Measurements from ENCODE around the gene DDR2.
A peak's percentile ranks its signal among the peaks of the same experiment; 100 is the strongest.

Gene DDR2

GRCh38 chr1:162635418-162635817 is 3.2 kb downstream of the DDR2 start:
- H3K4me3 ChIP-seq = peak overlapping the region; percentile 87
- H3K9ac ChIP-seq (ENCODE audit: insufficient read length) = peak overlapping the region; percentile 94
- TF ChIP-seq POLR2AphosphoS5 (IDR thresholded peaks at IDR 0.05; ENCODE audit: borderline replicate concordance, low read depth, low read length) (no peak), EZH2 (IDR thresholded peaks at IDR 0.05) (no peak), FOXP2 (optimal IDR thresholded peaks at IDR 0.05; ENCODE audit: control extremely low read depth, extremely low read length, insufficient read depth) (no peak)
- H3K36me3 ChIP-seq (ENCODE audit: insufficient read depth, low read length) = peaks cover 31% of the 10 kb centered on the region
- H3K27ac ChIP-seq = no peak overlapping the region
- no peak for DNase-seq (ENCODE audit: low read depth, low spot score)
- H3K9me3 ChIP-seq (ENCODE audit: low read depth, low read length) = no peaks in the 10 kb centered on the region

- no peak for DNase-seq (ENCODE audit: low read depth, low spot score)
- TF ChIP-seq POLR2AphosphoS5 (IDR thresholded peaks at IDR 0.05; ENCODE audit: borderline replicate concordance, low read depth, low read length) = no peak
- no peak for TF ChIP-seq EZH2 (IDR thresholded peaks at IDR 0.05)
- TF ChIP-seq FOXP2 (optimal IDR thresholded peaks at IDR 0.05; ENCODE audit: control extremely low read depth, extremely low read length, insufficient read depth) = no peak
- H3K36me3 ChIP-seq (ENCODE audit: insufficient read depth, low read length) = peaks cover 64% of the 10 kb centered on the region
- no peak overlapping the region for H3K4me3 ChIP-seq
- H3K9ac ChIP-seq (ENCODE audit: insufficient read length) = no peak overlapping the region
- H3K27ac ChIP-seq = no peak overlapping the region
- H3K9me3 ChIP-seq (ENCODE audit: low read depth, low read length) = no peaks in the 10 kb centered on the region
These were observed 7.5 kb downstream of the DDR2 start for GRCh38 chr1:162639718-162640117.

- no peak for DNase-seq (ENCODE audit: low read depth, low spot score)
- H3K4me3 ChIP-seq = no peak overlapping the region
- H3K9ac ChIP-seq (ENCODE audit: insufficient read length) = no peak overlapping the region
- H3K27ac ChIP-seq = no peak overlapping the region
- peaks cover 68% of the 10 kb centered on the region for H3K36me3 ChIP-seq (ENCODE audit: insufficient read depth, low read length)
- no peak for TF ChIP-seq POLR2AphosphoS5 (IDR thresholded peaks at IDR 0.05; ENCODE audit: borderline replicate concordance, low read depth, low read length)
- TF ChIP-seq EZH2 (IDR thresholded peaks at IDR 0.05) = no peak
- no peak for TF ChIP-seq FOXP2 (optimal IDR thresholded peaks at IDR 0.05; ENCODE audit: control extremely low read depth, extremely low read length, insufficient read depth)
- H3K9me3 ChIP-seq (ENCODE audit: low read depth, low read length) = no peaks in the 10 kb centered on the region
These were observed 8.8 kb downstream of the DDR2 start for GRCh38 chr1:162641114-162641513.

- TF ChIP-seq FOXP2 (optimal IDR thresholded peaks at IDR 0.05; ENCODE audit: control extremely low read depth, extremely low read length, insufficient read depth) = no peak
- TF ChIP-seq POLR2AphosphoS5 (IDR thresholded peaks at IDR 0.05; ENCODE audit: borderline replicate concordance, low read depth, low read length) = no peak
- no peak for TF ChIP-seq EZH2 (IDR thresholded peaks at IDR 0.05)
- no peak overlapping the region for H3K9ac ChIP-seq (ENCODE audit: insufficient read length)
- no peak for DNase-seq (ENCODE audit: low read depth, low spot score)
- H3K27ac ChIP-seq = no peak overlapping the region
- H3K9me3 ChIP-seq (ENCODE audit: low read depth, low read length) = no peaks in the 10 kb centered on the region
- H3K36me3 ChIP-seq (ENCODE audit: insufficient read depth, low read length) = peaks cover 75% of the 10 kb centered on the region
- no peak overlapping the region for H3K4me3 ChIP-seq
These were observed 12.7 kb downstream of the DDR2 start for GRCh38 chr1:162644986-162645314.

- no peak overlapping the region for H3K4me3 ChIP-seq
- H3K36me3 ChIP-seq (ENCODE audit: insufficient read depth, low read length) = peaks cover 70% of the 10 kb centered on the region
- no peak for TF ChIP-seq FOXP2 (optimal IDR thresholded peaks at IDR 0.05; ENCODE audit: control extremely low read depth, extremely low read length, insufficient read depth)
- TF ChIP-seq EZH2 (IDR thresholded peaks at IDR 0.05) = no peak
- no peak for TF ChIP-seq POLR2AphosphoS5 (IDR thresholded peaks at IDR 0.05; ENCODE audit: borderline replicate concordance, low read depth, low read length)
- no peaks in the 10 kb centered on the region for H3K9me3 ChIP-seq (ENCODE audit: low read depth, low read length)
- no peak overlapping the region for H3K9ac ChIP-seq (ENCODE audit: insufficient read length)
- H3K27ac ChIP-seq = no peak overlapping the region
- no peak for DNase-seq (ENCODE audit: low read depth, low spot score)
These were observed 13.4 kb downstream of the DDR2 start for GRCh38 chr1:162645666-162646065.

GRCh38 chr1:162649583-162649982 is 17.3 kb downstream of the DDR2 start:
- H3K9me3 ChIP-seq (ENCODE audit: low read depth, low read length) = no peaks in the 10 kb centered on the region
- H3K9ac ChIP-seq (ENCODE audit: insufficient read length) = no peak overlapping the region
- H3K4me3 ChIP-seq = no peak overlapping the region
- H3K36me3 ChIP-seq (ENCODE audit: insufficient read depth, low read length) = peaks cover 51% of the 10 kb centered on the region
- no peak overlapping the region for H3K27ac ChIP-seq
- TF ChIP-seq EZH2 (IDR thresholded peaks at IDR 0.05) (no peak), POLR2AphosphoS5 (IDR thresholded peaks at IDR 0.05; ENCODE audit: borderline replicate concordance, low read depth, low read length) (no peak), FOXP2 (optimal IDR thresholded peaks at IDR 0.05; ENCODE audit: control extremely low read depth, extremely low read length, insufficient read depth) (no peak)
- DNase-seq (ENCODE audit: low read depth, low spot score) = no peak

- DNase-seq (ENCODE audit: low read depth, low spot score) = no peak
- TF ChIP-seq FOXP2 (optimal IDR thresholded peaks at IDR 0.05; ENCODE audit: control extremely low read depth, extremely low read length, insufficient read depth) = no peak
- H3K36me3 ChIP-seq (ENCODE audit: insufficient read depth, low read length) = peaks cover 55% of the 10 kb centered on the region
These were observed 22.8 kb downstream of the DDR2 start for GRCh38 chr1:162654915-162655620.

GRCh38 chr1:162656266-162656665 is 24.0 kb downstream of the DDR2 start:
- peak; percentile 89 for DNase-seq (ENCODE audit: low read depth, low spot score)
- Histone ChIP-seq H3K36me3 (ENCODE audit: insufficient read depth, low read length) (peaks cover 65% of the 10 kb centered on the region), H3K4me3 (no peak overlapping the region), H3K9me3 (ENCODE audit: low read depth, low read length) (no peaks in the 10 kb centered on the region), H3K9ac (ENCODE audit: insufficient read length) (no peak overlapping the region), H3K27ac (peak overlapping the region; percentile 84)
- TF ChIP-seq FOXP2 (optimal IDR thresholded peaks at IDR 0.05; ENCODE audit: control extremely low read depth, extremely low read length, insufficient read depth) (no peak), EZH2 (IDR thresholded peaks at IDR 0.05) (no peak), POLR2AphosphoS5 (IDR thresholded peaks at IDR 0.05; ENCODE audit: borderline replicate concordance, low read depth, low read length) (peak; percentile 37; the same call in 1 of the 2 replicates)

More at GRCh38 chr1:162654915-162655620, 22.8 kb downstream of the DDR2 start:
- H3K4me3 ChIP-seq = no peak overlapping the region
- no peaks in the 10 kb centered on the region for H3K9me3 ChIP-seq (ENCODE audit: low read depth, low read length)
- H3K9ac ChIP-seq (ENCODE audit: insufficient read length) = no peak overlapping the region
- peak overlapping the region; percentile 50; the same call in 1 of the 2 replicates for H3K27ac ChIP-seq

GRCh38 chr1:162660574-162660973 is 28.3 kb downstream of the DDR2 start:
- TF ChIP-seq POLR2AphosphoS5 (IDR thresholded peaks at IDR 0.05; ENCODE audit: borderline replicate concordance, low read depth, low read length) (no peak), EZH2 (IDR thresholded peaks at IDR 0.05) (no peak), FOXP2 (optimal IDR thresholded peaks at IDR 0.05; ENCODE audit: control extremely low read depth, extremely low read length, insufficient read depth) (no peak)
- H3K9ac ChIP-seq (ENCODE audit: insufficient read length) = no peak overlapping the region
- H3K9me3 ChIP-seq (ENCODE audit: low read depth, low read length) = no peaks in the 10 kb centered on the region
- no peak for DNase-seq (ENCODE audit: low read depth, low spot score)
- H3K4me3 ChIP-seq = no peak overlapping the region
- peaks cover 75% of the 10 kb centered on the region for H3K36me3 ChIP-seq (ENCODE audit: insufficient read depth, low read length)
- 0 out of 2 replicates have a peak overlapping the region, but pooled peaks have one; percentile 35 for H3K27ac ChIP-seq
